ENCODE measurements around the gene SCAF1.

GRCh38 chr19:49690656-49691242, 48.7 kb downstream of the SCAF1 start, which contains the start of gene CPT1C:
- TF ChIP-seq NCOR1 (IDR thresholded peaks at IDR 0.05) (no peak), HDGF (IDR thresholded peaks at IDR 0.05) (no peak), STAG1 (CRISPR knock-in tag; IDR thresholded peaks at IDR 0.05; ENCODE audit: borderline replicate concordance) (no peak), ZNF75A (CRISPR knock-in tag; IDR thresholded peaks at IDR 0.05) (no peak), CTCF (IDR thresholded peaks at IDR 0.05 in 2 of 3, conservative IDR thresholded peaks at IDR 0.05 in 1 of 3; ENCODE audit: insufficient read depth in 2 of 3, low read depth in 1 of 3, low read length in 3 of 3) (no peak), ZNF274 (IDR thresholded peaks at IDR 0.05; ENCODE audit: borderline replicate concordance, low read depth, low read length) (no peak), POLR2A (conservative IDR thresholded peaks at IDR 0.05) (0 out of 2 replicates have a peak, but pooled peaks have one; percentile 26), ZNF668 (CRISPR knock-in tag; IDR thresholded peaks at IDR 0.05) (no peak), EZH2 (IDR thresholded peaks at IDR 0.05; ENCODE audit: borderline replicate concordance, low read depth, low read length) (no peak), TRIM25 (IDR thresholded peaks at IDR 0.05; ENCODE audit: borderline replicate concordance) (no peak), STAT5B (CRISPR knock-in tag; IDR thresholded peaks at IDR 0.05) (no peak)

All from K562 (cell line).